GM12875 (cell line): ENCODE data around the gene MTCH1.

ENCODE experiments used
- H3K4me3 ChIP-seq: one replicate; pipeline ENCODE4 v1.5.1; 2011; ENCODE audit warnings: low read depth, low read length, control low read depth
- CTCF ChIP-seq: IDR thresholded peaks from 2 replicates; pipeline ENCODE4 v1.5.1; 2011; ENCODE audit warnings: low read depth, mild to moderate bottlenecking, control low read depth, inconsistent platforms, low read length, moderate library complexity, borderline replicate concordance; ENCODE audit not compliant: insufficient read depth

MTCH1 gene

GRCh38 chr6:36976931-36977330, 9.1 kb downstream of the MTCH1 start:
- no peak for TF ChIP-seq CTCF
- H3K4me3 ChIP-seq = no peak overlapping the region

DNA sequence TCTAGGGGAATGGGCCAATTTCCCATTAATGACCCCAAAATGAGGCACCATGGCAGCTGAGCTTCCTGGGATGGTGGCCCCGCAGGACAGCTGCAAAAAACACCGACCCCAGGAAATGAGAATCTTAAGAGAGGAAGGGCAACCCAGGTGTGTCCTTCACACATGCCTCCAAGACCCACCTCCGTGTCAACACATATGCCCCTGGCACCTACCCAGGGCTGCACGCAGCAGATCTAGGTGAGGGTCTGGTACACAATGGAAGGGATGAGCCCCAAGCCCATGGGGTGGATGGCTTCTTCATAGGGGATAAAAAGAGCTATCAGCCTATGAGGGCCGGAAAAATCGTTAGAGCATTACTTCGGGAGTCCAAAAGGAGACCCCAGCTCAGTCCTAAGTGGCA, 9.5 kb downstream of the MTCH1 start:
- H3K4me3 ChIP-seq = no peak overlapping the region
- TF ChIP-seq CTCF = no peak

GRCh38 chr6:36976007-36976264, 10.1 kb downstream of the MTCH1 start:
- no peak overlapping the region for H3K4me3 ChIP-seq
- no peak for TF ChIP-seq CTCF

DNA sequence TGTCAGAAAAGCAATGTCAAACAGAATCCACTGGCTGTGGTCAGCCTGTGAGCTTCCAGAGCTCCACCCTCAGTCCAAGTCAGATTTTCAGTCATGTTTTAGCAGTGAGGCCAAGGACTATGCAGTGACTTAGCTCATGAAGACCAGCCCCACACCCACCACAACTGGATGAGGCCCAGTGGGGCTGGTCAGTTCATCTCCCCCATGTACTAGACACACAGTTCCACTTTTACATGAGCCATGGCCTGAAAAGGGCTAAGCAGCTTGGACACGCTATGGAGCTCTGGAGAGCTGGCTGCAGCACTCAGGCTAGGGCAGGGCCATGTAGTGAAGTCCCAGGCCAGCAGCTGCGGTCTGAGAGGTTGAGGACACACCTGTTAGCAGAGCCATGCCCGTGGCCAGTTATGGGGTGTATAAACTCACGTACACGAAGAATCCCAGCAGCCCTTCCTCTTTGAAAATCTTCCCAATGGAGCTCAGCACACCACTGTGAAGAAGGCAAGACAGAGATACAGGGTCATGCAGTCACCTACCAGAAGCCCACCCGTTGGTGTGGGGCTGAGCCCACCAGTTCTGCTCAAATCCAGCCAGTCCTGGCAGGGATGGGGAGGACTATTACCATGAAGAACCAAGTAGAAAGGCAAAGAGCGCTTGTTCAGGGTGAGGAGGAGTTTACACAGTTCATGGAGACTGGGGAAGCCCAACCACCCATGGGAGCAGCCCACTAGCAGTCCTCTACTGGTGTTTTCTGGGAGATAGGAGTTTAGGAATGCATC, 10.6 kb downstream of the MTCH1 start:
- no peak for TF ChIP-seq CTCF
- H3K4me3 ChIP-seq = no peak overlapping the region

GRCh38 chr6:36973647-36974046, 12.3 kb downstream of the MTCH1 start:
- no peak for TF ChIP-seq CTCF
- no peak overlapping the region for H3K4me3 ChIP-seq

GRCh38 chr6:36973190-36973589, 12.8 kb downstream of the MTCH1 start:
- H3K4me3 ChIP-seq = no peak overlapping the region
- no peak for TF ChIP-seq CTCF

DNA sequence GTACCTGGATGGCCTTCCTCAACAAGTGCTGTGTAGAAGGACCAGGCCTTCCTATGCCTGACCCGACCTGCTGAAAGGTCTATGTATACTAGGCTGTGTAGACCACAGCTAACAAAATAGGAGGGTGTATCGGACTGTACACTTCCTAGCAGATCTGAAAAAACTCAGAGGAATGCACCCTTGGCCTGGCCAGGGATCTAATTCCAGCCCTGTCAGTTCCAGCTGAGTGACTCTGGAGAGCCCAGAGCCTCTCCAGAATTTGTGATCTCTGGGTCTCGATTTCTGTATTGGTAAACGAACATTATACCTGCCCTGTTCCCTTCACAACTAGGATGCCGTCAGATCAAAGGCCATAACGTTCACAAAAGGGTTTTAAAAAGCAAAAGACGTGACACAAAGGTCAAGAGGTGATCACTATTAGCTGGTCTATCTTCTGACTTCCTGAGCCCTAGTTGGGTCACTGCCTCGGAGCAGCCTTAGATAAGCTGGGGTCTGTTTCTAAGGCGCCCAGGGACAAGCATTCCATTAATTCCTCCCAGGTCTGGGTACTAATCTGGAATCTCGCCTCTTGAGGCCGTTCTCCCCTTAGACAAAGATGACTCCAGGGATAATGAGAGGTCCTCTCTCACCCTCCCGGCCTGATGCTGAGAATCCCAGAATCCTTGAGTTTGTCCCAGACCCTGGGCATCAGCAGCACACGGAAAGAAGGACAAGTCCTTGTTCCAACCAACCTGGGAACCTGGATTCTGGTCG, 13.9 kb downstream of the MTCH1 start:
- H3K4me3 ChIP-seq = no peak overlapping the region
- TF ChIP-seq CTCF = no peak
